PC-3 (cell line): Measurements from ENCODE around the gene CDSN.
"Not testable (repeated sequence)": the region's sequence is repeated elsewhere in the genome, so short reads cannot be mapped to it uniquely, and the experiment has no call there.

Experiments used
- CTCF ChIP-seq: fragments of 300-600 bp; sonication (generic); conservative IDR thresholded peaks from 2 replicates; pipeline ENCODE4 v1.5.1; 2017; ENCODE audit warnings: antibody characterized with exemption, low read depth, mild to moderate bottlenecking, low read length
- EZH2 ChIP-seq: fragments of 300-600 bp; sonication (generic); IDR thresholded peaks from one replicate; pipeline ENCODE4 v1.6.1; 2017; ENCODE audit warnings: antibody characterized with exemption, mild to moderate bottlenecking, low read length; ENCODE audit not compliant: unreplicated experiment
- EZH2phosphoT487 ChIP-seq: fragments of 300-600 bp; sonication (generic); IDR thresholded peaks from 2 replicates; pipeline ENCODE4 v1.6.1; 2018; ENCODE audit warnings: mild to moderate bottlenecking, antibody characterized with exemption, low read length, borderline replicate concordance

GRCh38 chr6:31067891-31068668 is 52.2 kb downstream of the CDSN start:
- not testable (repeated sequence) for TF ChIP-seq CTCF, EZH2, EZH2phosphoT487
